ENCODE measurements around the gene STAP2.

Gene STAP2, protein sequence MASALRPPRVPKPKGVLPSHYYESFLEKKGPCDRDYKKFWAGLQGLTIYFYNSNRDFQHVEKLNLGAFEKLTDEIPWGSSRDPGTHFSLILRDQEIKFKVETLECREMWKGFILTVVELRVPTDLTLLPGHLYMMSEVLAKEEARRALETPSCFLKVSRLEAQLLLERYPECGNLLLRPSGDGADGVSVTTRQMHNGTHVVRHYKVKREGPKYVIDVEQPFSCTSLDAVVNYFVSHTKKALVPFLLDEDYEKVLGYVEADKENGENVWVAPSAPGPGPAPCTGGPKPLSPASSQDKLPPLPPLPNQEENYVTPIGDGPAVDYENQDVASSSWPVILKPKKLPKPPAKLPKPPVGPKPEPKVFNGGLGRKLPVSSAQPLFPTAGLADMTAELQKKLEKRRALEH

DNA sequence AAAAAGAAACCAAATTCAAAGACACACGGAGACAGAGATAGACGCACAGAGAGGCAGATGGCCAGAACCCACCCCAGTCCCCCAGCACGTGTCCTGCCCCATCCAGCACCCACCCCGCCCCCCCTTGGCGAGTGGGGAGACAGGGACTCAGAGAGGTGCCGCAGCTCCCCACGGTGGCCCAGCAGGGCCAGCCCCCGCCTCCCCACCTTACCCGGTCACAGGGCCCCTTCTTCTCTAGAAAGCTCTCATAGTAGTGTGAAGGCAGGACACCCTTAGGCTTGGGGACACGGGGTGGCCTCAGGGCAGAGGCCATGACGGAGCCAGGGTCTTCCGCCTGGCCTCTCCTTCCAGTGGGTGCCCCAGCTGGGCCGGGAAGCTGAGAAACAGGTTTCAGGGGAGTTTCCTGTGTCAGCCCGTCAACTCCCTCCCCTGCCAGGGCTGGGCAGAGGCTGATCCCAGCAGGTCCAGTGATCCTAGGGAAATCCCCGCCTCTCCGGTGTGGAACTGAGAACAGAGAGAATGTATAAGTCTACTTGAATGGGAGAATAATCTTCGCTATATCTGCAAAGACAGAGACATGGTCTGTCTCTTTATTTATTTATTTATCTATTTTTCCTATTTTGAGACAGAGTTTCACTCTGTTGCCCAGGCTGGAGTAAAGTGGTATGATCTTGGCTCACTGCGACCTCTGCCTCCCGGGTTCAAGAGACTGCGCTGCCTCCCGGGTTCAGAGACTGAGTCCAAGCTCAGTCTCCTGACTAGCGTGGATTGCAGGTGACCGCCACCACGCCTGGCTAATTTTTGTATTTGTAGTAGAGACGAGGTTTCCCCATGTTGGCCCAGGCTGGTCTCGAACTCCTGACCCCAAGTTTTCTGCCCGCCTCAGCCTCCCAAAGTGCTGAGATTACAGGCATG, at the start of gene STAP2:
STAP2 (minus strand) TSS at position 387 of the 915 bp plus-strand sequence; CDS start at position 313, 74 bp downstream.
- no peak for DNase-seq

DNA sequence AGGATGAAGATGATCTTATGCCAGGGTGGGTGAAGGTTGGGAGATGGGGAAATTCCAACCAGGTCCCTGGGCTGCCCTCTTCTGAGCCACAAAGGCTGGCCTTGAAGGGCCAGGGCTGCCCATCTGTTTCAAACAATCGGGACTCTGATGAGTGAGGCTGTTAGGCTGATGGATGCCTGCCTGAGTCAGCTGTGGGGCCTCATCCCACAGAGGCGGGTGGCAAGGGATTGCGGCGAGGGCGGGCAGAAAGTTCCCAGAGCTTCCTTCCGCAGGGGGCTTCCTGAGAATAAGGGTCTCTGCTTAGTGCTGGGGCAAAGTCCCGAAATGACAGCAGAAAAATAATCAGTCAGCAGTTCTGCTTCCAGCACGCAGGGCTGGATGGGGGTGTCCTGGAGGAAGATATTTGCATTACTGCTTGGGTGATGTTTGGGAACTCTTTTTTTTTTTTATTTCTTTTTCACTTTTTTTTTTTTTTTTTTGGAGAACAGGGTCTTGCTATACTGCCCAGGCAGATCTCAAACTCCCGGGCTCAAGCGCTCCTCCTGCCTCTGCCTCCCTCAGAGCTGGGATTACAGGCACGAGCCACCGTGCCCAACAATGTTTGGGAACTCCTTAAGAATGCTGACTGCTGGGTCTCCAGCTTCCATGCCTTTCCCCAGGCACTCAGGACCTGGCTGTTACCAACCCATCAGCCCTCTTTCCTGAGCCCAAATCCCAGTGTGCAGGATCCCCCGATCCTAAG, 47.6 kb upstream of the STAP2 start:
- DNase-seq, result no peak

DNA sequence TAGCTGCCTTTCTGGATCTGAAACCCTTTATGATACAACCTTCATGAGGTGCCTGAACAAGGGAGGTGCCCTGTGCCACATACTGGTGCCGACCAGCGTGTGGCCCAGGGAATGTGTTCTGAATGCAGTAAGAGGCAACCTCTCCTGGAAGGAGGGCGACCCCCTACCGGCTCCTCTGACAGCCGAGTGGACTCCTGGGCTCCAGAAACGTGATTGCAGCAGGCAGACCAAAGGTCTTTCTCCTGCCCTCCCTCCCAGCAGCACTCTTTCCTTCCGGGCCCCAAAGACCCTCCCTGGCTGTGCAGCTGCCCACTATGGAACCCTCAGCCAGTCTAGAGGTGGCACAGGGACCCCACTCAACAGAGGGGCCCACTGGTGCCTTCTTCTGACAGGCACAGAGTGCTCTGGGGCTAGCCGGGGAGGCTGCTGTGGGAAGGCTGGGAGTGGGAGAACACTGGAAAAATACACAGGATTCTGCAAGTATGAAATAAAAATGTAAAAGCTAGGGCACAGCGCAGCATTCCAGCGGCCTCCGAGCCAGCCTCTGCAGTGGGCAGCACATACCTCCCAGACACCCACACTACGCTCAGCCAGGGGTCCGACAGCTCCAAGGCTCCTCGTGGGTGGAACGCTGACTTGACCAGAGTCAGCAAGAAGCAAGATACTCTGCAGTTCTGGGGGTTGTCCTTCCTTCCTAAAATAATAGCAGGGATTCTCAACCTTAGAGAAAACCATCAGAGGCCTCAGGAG, 46.8 kb upstream of the STAP2 start:
- DNase-seq, result no peak

DNA sequence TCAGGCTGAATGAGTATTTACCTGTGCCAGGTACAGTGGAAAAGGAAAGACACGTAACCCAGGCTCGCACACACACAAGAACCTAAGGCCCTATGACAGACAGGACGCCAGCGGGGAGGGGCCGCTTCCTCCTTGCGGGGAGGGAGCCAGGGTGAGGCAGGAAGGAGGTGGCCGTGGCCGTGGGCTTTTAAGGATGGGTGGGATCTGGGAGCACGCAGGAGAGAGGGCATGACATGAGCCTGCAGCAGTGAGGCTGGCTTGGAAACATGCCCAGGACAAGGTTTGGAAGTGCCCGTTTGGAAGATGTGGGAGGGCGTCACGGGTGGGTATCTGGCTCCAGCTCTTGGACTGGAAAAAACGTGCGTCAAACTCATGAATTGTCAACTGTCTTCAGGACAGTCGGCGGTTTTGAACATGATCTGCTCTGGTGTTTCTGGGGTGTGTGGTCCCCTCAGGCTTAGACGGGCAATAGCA, 41.7 kb upstream of the STAP2 start:
- DNase-seq, result no peak

DNA sequence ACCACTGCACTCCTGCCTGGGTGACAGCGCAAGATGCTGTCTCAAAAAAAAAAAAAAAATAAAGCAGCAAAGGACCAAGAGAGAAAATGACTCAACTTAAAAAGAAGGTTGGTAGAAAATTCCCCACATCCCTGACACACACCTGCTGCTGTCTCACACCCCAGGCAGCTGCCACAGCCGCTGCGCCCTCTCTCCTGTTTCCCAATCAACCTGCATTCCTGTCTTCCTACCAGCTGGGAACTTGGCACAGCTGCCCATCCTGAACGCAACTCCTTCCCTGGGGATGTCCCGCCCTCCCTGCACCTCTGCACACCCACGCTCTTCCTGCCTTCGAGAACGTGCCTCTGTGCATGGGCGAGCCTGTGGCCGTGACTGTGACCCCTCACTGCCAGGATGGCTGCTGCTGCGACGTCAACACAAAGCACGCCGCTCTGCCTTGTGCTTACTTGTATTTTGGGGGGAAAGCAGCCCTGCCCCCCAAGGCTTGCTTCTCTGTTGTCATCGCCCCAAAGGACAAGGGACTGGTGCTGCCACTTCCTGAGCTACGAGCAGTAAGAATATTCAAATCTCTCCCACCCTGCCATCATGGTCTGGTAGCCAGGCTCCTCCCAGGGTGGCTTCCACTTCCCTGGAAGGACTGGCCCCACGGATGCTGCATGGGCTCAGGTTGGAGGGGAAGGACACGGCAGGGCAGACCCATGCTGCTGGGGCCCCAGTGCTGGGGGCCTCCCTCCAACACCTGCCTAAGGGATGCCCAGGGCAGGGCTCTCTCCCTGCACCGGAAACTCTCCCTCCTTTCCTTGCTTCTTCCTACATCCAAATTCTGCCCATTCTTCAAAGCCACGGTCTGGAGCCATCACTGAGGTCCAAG, 41.0 kb upstream of the STAP2 start:
- DNase-seq, result no peak

DNA sequence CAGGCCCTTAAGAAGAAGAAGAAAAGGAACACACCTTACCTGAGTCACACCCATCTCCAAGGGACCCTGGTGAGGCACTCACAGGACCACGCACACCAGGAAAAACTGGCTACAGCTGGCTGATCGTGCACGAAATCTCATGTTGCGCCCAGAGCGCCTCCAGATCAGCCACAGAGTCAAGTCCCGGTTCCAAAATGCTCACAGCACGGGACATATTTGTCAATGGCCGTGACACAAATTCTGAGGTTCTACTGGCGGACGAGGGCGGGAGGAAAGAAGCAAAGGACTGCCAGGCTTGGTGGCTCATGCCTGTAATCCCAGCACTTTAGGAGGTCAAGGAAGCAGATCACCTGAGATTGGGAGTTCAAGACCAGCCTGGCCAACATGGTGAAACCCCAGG, 40.3 kb upstream of the STAP2 start:
- DNase-seq, result no peak

DNA sequence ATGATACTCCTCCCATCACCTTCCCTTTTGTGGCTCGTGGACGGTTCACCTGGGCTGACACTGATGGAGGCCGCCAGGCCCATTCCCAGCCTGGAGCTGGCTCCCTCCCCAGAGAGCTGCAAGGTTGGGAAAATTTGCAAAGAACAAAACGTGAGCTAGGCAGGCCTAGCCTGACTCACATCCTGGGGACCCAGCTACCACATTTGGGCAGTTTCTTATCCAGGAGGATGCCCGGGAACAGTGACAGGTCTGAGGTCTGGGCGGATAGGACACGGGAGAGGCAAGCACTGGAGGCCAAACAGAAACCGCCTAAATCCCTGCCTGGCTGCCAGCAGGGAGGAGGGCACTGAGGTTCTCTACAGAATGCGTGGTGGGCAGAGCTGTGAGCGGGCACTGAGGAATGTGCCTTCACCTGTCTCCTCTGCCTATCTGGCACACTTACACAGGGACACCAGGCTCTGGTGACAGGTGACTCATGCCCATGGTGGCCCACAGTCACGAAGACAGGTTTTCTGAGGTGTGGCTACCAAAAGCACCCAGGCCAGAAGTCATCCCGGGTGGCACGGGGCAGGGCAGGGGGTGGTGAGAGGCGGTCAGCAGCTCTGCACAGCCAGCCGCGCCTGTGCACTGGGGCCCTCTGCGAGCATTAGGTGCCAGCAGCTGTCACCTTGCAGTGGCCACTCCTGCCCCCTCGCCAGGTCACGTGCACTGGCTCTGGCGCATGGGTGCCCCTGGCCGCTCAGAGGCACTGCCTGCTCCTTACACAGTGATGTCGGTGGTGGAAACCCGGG, 38.6 kb upstream of the STAP2 start:
- no peak for DNase-seq

DNA sequence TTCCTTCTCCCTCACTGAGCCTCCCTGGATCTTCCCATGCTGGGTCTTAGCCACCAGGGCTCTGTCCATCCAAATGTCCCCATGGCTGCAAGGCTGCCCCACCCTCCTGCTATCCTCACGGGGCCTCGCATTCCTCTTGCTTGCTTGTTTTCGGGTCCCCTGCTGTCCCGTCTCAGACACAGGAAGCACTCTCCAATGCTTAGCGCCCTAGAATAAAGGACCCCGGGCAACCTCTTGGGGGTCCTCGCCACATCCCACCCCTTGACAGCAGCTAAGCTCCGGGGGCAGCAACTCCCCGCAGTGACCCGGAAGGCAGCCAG, 38.0 kb upstream of the STAP2 start:
- no peak for DNase-seq

DNA sequence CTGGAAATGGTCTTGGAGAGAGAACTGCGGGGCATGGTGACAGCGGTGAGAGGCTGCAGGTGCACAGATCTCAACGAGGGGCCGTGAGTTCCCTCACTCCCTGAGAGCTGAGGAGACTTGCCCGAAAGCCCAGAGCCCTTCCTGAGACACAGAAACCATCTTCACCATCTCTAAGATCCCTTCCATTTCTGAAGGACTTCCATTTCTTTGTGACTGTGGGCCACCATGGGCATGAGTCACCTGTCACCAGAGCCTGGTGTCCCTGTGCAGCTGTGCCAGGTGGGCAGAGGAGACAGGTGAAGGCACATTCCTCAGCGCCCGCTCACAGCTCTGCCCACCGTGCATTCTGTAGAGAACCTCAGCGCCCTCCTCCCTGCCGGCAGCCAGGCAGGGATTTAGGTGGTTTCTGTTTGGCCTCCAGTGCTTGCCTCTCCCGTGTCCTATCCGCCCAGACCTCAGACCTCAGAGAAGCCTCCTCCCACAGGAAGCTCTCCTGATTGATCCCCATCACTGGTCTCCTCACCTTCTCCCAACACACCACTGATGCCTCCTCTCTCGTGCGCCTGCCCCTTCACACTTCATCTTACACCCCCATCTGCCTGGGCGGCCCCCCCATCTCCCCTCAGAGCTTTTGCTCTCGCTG, 37.5 kb upstream of the STAP2 start:
- no peak for DNase-seq

DNA sequence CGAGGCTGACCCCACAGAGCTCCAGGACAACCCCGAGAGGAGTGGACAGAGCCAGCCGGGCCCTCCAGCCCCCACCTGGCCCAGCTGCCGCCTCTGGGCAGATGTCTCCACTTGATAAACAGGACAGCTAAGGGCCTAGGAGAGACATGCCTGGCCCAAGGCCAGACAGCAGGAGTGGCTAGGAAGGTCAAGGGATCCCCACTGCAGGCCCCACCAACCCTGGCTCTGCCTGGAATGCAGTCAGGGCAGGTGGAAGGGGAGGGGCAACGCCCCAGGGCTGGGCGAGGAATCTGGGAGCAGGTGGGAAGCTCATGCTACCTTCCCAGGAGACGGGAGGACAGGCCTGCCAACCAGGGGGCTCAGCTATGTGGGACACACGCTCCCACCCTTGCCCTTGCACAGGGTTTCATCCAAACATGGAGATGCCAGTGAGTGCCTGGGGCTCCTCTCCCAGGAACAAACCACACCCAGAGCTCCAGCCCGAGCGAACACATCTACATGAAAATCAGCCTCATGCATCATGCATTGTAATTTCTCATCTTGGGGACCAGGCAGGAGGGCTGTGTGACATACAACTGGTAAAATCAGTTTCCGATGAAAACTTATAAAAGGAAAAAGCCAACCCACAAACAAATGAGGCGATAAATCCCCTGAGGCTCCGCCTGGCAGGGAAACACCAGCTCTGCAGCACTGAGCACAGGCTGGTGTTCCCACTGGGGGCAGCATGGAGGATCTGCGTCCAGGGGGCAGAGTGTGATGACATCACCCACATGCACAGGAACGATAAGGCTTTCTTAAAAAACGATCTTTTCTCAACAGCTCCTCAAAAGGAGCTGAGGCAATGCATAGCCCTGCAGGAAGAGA, 36.8 kb upstream of the STAP2 start:
- DNase-seq, result peak; percentile 69

DNA sequence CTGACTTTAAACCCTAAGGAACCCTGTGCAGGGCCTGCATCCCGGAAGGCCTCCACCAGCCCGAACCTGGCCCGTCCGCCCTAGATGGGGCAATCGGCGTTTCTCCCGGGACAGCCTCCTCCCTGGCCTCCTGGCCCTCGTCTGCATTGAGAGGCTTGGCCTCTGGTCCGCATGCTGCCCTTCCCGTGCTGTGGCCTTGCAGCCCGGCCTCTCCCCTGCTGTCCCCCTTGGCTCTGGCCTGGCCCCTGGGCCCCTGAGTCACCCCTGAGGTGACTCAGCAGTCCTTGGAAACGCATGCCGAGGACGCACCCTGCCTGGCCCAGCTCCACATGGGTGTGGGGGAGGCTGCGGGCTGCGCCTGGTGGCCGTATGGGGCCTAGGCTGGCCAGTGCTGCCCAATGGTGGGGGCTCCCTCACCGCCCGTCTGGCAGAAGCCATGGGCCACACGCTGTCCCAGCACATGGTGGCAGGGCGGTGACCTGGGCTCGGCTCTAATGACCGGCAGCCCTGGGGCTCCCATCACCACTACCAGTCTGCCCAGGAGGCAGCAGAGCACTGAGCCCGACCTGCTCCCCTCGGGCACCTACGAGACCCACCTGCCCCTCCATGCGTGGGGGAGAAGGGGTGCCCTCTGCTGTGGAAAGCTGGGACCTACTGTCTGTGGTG, 36.0 kb upstream of the STAP2 start:
- peak; percentile 91 for DNase-seq

DNA sequence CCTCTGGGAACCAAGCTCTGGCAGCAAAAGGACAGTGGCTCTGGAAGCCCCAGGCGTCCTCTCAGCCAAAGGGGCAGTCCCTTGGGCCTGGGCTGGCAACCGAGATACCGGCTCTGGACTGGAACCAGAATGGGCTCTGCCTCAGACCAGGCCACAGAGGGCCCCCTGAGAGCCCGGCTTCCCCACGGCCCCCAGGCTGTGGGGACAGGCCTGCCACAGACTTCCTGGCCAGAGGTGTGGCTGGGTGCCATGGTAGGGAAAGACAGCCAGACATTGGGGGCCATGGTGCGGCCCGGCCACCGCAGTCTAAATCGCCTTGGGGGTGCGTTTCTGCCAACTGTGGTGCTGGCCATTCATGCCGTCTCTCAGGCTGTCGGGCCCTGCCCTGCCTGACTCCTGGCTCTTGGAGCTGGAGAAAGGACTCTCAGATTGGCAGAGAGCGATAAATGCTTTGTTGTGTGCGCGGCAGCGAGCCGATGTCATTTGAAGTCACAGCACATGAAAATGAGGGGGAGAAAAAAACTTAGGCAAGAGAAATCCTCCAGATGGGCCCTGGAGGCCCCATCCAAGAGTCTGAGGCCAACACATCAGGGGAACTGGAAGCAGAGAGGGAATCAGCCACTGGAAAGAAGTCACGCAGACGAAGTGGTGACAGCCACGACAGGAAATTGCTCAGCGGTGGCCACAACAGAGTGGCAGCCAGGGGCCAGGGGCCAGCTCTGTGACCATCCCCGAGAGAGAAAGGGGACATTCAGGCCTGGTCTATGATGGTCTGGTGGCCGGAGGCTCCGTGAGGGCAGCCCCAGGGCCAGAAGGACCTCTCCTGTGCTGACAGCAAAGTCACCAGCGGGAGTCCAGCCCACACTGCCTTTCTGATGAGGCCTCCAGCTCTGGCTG, 35.2 kb upstream of the STAP2 start:
- DNase-seq, result no peak

DNA sequence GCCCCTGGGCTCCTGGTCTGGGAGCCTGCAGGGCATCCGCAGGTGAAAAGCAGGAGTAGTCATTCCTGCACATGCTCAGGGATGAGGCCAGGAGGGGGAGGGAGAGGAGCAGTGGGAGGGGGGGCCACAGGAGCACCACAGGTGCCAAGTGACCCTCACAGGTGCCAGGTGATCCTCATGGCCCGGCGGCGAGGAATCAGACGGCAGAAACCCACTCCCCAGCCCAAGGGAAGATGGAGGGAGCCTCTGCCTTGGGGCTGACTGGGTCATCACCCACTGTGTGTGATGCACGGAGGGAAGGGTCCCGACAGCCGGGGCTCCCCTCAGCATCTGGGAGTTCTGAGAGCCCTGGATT, 34.4 kb upstream of the STAP2 start:
- DNase-seq, result no peak

DNA sequence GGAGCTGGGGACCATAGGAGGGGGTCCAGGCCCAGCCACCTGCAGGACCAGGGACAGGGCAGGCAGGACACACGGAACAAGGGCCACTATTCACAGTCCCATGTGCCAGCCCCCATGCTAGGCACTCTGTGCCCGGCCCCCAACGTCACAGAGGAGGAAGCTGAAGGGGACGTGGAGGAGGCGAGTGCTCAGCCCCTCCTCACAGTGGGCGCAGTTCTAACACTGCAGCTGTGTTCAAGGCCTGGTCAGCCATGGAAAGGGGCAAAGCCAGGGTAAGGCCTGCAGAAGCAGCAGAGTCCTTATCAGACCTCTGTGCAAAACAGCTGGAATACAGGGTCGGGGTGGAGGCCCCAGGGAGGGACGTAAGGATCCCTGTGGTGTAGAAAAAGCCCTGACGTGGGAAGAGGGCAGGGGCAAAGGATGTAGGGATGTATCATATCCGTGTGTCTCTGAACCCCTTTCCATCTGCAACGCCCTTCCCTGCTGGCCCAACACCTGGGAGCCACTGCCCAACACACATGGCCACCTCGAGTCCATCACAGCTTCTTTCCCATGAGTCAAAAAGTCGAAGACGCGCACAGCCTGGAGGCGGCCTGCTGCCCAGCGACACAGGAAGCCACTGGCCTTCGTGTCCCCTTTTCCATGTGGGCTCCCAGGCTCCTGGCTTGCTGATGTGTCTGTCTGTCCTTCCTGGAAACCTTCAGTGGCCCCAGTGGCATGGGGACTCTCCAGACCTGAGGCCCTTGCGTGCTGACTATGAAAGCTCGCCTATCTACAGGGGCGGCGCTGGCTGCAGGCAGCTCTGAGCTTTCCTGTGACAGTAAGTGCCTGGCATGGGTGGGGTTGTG, 33.8 kb upstream of the STAP2 start:
- no peak for DNase-seq

DNA sequence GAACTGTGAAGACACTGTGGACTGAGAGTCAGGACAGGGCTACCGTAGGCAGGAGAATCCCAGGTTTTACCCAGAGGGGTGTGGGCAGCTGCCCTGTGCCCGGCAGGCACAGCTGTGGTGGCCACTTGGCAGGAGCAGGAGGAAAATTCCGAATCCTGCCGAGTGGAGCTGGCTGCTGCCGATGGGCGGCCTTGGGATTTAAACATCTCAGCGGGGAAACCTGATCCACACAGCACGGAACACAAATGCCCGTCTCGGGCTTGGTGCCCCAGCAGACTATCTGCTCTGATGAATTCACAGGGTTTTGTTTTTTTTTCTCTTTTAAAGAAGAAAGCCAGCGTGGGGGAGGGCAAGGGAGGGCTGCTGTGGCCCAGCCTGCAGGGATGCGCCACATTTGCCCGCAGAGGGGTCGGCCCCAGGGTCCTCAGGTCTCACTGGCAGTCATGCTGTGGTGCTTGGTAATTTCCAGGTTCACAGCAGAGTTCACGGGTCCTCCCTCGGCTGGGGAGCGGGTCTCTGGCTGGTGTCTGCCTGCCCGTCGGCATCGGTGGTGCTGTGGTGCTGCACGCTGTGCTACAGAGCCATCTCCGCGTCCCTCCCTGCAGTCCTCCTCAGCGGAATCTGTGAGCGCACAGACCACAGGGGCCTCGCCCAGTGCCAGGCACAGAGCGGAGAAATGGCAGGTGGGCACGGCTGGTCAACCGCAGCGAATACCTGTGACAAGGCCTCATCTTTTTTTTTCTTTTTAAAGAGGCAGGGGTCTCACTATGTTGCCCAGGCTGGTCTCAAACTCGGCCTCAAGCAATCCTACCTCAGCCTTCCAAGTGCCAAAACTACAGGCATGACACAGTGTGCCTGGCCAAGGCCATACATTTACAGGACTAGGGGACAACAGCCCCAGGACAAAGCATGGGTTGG, 32.9 kb upstream of the STAP2 start:
- DNase-seq, result no peak

Data from HCEC 1CT (cell line).